Left forelimb (tissue), 1 donor: ENCODE results near the gene GLCE.

Experiments used
- DNase-seq: peaks from one replicate; pipeline ENCODE4 v3.0.0-alpha.2; 2018; ENCODE audit warnings: low spot score

The GLCE gene

DNA sequence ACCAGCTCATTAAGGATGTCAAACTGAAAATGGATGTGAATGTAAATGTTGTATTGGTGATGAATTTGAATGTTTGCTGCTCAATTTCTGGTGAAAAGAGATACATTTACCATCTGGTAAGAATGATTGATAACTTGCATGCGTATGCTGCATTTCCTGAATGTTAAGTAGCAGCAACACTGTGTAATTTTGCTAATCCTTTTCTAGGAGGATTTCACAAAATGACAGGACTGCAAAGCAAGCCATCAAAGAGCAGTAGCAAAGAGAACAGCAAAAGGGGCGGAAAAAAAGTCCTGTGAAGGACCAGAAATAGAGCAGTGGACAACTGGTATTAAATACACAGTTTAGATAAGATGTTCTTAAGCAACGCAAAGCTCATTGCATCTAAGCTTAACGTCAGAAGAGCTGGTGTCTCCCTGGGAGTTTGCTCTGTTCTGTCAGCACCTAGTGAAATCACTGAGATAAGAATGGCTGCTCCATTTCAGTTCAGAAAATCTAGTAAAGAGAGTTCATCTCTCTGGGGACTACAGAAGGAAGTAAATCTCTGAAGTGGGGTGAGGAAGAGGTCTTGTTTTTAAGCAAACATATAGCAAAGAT is 114.7 kb downstream of the GLCE start:
- no peak for DNase-seq

DNA sequence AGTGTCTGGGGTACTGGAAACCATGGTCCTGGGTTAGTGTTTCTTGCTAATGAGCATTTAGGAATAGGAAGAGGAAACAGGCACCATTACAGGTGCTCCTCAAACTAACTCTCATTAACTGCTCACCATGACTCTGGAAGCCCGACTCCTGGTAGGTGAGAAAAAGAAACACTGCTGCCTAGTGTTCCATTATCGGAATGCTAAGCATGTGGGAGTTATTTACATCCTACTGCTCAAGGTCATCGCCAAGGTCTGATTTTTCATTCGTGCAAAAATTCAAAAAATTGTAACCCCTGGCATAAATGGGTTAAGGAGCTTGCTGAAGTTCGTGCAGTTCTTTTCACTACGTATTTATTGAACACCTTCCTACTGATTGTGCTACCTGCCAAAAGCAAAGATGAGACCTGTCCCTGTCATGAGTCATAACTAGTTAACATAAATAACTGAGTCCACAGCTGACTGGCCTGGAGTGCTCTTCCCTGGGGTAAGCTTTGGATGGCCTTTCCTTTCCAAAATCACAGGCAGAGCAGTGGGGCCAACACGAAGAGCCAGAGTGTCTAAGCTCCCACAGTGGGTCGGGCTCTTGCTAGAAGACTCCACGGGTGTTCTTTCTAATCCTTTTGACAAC is 115.6 kb downstream of the GLCE start:
- no peak for DNase-seq

DNA sequence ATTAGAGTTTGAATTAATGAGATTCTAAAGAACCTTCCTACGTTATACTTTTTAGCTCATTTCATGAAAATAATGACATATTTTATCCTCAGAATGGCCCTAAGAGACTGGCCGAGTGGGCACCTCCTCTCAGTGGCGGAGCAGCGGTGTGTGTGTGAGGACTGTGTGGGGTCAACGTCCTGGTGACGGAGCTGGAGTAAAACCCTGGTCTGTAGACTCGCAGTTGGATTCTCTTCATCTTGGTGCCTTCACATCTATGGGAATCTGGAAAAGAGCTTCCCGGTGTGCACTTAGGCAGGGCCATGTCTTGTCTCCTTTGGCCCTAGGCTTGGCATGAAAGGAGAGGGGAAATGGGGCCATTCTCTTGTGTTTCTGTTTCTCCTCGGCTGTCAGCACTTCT is 116.9 kb downstream of the GLCE start:
- no peak for DNase-seq

DNA sequence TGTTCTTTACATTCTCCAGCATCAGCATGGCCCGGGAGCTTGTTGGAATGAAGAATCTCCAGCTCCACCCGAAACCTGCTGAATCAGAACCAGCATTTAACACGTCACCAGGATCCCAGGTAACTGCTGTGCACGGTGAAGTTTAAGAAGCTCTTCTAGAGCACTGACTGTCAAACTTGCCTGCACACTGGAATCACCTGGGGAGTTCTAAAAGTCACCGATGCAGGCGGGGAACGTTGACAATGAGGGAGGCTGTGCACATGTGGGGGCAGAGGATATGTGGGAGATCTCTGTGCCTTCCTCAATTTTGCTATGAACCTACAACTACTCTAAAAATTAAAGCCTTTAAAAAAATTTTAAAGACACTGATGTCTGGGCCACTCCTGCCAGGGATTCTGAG is 119.2 kb downstream of the GLCE start:
- DNase-seq = no peak

DNA sequence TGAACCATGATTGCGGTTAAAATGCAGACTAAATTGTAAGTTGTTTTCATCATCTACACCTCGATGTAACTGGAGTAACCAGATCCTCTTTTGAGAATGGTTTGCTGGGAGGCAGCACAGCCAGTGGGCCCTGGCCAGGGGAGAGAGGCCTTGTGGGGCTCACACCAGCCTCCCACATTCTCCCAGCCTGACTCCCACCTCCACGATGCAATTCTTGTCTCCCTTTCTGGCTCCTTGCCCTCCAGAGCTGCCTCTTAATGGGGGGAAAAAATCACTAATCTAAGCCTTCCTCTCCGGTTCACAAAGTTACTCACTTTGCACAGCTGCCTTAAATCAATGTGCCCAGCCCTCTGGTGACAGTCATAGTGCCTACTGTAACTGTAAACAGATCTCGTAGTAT is 120.3 kb downstream of the GLCE start:
- DNase-seq = no peak

DNA sequence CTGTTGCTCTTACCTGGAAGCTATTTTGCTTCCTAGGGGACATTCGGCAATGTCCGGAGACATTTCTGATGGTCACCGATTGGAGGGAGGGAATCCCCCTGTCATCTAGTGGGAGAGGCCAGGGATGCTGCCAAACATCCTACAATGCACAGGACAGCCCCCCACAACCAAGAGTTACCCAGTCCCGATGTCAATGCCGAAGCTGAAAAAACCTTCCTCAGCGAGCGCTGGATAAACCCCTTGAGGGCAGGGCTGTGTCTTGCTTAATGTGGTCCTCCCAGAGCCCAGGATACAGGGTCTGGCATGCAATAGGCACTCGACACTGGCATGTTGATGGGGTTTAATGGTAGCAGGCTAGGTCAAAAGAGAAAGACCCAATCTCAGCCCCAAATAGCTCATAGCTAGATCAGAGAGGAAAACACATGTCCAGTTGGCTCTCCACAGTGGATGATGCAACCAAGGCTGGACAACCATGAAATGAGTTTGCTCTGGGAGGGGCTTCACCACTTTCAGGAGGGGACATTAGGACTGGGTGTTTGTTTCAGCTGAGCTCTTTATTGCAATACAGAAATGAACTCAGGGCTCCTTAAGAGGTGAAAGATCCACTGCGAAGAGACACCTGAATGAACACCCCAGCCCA is 121.8 kb downstream of the GLCE start:
- DNase-seq = peak; percentile 53

DNA sequence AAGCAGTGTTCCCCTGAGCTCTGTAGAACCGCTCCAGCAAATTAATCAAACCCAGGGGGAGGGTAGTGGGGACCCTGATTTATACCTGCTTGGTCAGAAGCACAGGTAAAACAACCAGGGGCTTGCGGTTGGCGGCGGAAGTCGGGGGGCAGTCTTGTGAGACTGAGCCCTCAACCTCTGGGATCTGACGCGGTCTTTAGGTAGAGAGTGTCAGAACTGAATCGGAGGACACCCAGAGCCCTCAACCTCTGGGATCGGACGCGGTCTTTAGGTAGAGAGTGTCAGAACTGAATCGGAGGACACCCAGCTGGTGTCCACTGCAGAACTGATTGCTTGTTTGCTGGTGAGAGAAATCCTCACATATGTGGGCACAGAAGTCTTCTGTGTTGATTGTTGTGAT is 125.4 kb downstream of the GLCE start:
- peak; percentile 12 for DNase-seq

DNA sequence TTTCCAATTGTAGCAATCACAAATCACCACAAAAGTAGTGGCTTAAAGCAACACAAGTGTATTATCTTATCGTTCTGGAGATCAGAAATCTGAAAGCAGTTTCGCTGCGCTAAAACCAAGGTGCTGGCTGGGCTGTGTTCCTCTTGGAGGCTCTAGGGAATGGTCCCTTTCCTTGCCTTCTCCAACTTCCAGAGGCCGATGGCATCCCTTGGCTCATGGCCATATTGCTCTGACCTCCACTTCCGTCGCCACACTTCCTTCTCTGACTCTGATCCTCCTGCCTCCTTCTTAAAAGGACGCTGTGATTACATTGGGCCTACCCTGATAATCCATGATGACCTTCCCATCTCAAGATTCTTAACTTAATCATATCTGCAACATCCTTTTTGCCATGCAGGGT is 127.6 kb downstream of the GLCE start:
- DNase-seq = peak; percentile 50

DNA sequence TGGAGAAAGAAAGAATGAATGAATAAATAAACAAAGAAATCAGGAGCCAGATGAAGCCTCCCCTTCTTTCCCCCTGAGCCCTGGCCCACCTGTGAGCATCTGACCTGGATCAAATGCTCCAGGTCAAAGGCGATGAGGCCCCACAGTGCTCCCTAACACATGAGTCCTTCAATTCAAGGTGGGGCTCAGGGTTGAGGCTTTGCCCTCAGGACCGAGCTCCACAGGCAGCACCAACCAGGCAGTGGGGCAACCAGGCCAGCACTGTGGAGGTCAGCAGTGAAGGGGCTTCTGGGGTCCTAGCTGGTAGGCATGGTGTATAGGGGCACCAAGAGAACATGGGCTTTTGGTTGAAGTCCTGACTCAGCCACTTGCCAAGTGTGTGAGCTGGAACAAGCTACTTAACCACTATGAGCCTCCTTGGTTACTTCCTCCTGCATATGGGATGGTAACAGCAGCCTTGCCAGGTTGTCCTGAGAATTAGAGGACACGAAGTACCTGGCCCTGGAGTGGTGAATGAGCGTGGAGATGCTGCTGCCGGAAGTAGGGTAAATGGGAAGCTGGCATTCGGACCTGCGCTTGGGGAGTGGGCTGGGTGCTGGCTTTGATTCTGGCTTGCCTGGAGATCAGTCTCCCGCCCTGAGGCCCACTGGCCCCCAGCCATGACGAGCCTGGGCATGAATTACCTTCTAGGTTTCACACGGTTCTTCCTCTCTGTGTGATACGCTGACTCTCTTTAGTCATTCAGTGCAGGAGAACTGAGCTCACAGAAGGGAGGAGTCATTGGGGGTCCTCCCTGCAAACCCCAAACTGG is 128.3 kb downstream of the GLCE start:
- peak; percentile 47 for DNase-seq

DNA sequence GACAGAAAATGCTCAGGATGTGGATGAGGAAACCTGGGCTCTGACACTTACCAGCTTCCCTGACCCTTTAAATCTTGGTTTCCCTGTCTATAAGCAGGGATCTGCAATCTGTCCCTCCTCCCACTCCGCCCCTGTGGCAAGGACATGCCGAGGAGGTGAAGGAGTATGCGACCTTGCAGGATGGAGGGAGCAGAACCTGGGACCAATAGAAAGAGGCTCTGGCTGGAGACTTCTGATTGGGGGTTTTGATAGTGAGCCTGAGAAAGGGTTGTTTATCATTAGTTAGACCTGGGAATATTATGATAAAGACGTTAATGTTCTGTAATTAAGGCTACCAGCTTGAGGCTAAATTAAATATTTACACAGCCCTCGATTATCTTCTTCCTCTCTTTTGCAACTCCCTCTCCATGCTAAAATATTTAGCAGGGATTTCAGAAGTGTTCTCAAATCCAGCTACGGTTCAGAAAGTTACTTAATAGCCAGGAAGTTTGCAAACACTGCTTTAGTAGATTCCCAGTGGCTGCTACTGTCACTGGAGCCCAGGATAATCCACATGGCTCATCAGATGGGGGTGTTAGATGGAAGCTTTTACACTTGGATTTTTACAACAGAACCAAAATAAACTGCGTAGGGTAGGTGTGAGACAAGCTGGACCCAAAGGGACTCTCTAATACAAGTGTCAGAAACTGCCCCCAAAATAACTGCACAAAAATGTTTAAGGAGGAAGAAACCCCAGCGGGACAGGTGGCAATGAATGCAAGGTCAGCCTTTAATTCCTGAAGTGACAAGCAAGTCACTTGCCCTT is 129.1 kb downstream of the GLCE start:
- peak; percentile 15 for DNase-seq

DNA sequence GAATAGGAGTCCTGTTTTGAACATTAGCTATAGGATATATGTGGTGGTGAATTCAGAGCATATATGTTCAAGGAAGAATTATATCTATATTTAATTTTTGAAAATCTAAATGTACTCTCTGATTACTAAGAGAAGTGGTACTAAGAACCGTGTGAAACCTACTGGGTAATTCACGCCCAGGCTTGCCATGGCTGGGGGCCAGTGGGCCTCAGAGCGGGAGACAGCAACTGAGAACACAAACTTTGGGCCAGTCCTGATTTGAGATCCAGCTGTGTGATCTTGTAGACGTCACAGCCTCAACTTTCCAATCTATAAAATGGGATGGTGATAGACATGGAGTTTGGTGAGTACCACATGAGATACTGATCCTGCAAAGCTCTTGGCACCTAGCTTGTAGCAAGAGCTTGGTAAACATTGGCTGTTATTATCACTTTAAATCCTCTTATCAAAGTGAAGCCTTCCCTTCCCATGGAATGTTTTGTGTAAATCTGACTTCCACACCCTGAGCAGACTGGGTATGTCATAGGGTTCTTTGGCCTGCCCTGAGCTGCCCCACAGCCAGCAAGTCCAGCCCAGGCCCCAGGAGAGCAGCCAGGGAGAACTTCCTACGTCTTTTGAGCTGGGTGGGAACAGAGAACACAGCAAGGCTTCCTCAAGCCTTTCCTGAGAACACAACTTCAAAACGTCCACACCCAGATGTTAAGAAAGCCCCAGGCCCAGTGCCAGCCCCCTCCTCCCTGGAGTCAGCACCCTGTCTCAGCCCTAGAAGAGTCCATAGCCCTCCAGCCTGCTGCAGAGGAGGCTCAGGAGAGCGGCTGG is 130.1 kb downstream of the GLCE start:
- DNase-seq = peak; percentile 20

DNA sequence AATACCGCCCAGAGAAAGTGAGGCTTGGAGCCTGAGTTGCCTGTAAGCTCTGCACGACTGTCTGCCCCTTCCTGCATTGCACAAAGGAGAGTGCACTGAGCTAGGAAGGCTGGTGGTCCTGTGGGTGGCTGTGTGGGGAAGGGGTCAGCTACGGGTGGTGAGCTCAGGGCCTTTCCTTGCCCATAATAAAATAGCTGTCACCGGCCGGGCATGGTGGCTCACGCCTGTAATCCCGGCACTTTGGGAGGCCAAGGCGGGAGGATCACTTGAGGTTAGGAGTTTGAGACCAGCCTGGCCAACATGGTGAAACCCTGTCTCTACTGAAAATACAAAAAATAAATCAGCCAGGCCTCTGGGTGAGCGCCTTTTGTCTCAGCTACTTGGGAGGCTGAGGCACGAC is 131.2 kb downstream of the GLCE start:
- DNase-seq = peak; percentile 30

DNA sequence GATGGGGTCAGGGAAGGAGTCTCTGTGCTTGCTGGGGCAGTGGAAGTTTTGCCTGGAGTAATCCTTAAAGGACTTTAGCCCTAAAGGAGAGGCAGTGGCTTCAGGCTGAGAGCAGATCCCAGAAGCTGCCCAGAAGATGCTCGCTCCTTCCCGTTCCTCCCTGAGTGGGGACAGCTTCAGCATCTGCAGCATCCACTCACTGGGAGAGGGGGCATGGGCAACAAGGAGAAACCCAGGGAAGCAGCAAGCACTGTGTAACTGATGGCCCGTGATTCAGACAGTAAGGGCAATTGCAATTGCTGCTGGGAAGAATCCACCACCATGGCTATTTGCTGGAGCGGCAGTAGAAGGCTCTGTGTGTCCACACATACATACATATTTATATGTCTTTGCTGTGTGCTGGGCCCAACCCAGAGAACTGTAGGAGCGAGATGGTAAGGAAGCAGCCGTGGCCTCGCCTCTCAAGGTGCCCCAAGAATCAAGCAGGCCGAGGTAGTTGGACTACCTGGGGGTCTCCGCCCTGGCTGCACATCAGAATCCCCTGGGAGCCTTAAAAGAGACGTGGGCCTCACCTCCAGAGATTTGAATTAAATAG is 132.5 kb downstream of the GLCE start:
- DNase-seq = no peak

DNA sequence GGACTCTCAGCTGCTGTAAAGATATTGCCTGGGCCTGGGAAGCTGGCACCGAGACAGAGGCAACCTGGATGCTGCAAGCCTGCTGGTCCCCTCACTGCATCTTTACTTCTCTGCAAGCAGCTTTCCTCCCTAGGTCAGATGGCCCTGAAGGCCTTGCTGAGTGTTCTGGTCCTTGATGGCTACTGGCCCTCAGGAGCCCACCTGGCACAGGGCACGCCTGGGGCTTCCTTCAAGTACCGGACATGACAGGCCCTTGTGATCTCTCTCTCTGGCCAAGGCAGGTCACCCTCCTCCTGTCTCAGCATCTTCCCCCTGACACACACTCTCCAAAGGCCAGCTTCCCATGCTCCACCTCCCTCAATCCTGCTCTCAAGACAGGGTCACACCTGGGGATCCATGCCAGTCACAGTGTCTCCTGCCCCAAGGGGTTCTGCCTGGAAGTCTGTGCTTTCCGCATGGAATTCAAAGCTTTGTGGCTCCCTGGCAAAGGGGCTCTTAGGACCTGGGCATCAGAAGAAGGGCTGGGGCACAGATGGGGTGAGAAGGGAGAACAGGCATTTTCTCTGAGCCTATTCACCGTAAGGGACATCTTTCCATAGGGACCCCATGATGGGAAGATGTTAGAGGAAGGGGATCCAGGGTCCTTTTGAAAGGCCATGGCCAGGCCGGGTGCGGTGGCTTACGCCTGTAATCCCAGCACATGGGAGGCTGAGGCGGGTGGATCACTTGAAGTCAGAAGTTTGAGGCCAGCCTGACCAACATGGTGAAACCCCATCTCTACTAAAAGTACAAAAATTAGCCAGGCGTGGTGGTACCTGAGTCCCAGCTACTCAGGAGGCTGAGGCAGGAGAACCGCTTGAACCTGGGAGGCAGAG is 133.5 kb downstream of the GLCE start:
- DNase-seq = no peak

DNA sequence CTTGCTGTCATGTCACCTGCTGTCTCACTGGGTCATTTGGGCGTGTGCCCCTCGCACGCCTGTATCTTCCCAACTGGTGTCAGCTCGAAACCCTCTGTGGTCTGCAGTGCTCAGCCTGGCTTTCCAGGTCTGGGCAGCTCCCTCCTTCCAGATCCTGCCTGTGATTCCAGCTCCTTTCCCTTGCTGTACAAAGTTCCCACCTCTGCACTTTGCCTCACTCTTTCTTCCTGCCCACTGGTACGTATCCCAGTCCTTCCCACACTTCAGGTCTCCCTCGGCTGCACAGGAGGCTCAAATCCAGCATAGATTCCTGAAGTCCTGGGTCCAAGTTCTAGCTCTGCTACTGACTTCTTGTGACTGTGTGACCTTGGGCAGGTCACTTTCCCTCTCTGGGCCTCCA is 136.2 kb downstream of the GLCE start:
- DNase-seq = no peak

DNA sequence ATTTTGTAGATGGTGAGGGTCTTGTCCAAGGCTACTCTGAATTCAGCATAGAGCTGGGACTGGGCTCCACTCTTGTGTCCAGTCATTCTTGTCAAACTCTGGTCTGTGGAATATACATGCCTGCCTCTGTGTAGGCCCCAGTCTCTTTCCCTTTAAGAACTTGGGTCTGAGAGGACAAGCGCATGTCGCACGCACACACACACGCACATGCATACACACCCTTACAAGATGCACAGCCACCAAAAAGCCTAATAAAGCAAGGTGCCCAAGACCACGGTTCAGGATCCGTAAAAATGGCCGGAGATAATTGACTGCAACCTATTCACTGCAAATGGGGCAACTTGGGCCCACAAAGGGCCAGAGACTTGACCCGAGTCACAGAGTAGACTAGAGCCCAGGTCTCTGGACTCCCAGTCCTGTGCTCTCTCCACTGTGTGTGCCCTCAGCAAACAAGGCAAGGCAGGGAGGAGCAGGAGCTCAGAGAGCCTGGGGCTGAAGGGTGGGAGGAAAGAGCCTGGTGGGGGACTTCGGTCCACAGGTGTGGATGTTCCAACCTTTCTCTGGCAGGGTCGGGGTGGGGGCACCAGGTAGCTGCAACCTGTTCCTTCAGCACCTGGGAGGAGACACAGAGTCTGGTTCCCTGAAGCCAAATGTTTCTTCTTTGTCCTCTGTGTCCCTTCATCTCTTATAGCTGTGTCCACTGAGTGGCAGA is 137.4 kb downstream of the GLCE start:
- no peak for DNase-seq

DNA sequence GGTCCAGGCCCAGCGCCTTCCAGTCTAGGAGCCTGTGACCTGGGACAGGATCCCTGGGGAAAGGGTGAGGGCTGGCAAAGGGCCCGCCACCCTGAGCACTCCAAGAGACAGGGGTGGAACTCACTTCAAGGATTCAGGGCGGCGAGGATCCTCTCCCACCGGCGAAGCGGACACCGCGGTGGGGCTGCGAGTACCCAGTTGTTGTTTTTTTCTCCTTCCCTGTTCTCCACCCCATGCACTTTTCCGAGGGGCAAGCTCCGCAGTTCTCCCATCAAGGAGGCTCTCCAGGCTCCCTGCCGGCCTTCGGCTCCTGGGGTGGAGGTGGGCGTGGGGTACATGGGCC is 137.9 kb downstream of the GLCE start:
- DNase-seq = no peak

DNA sequence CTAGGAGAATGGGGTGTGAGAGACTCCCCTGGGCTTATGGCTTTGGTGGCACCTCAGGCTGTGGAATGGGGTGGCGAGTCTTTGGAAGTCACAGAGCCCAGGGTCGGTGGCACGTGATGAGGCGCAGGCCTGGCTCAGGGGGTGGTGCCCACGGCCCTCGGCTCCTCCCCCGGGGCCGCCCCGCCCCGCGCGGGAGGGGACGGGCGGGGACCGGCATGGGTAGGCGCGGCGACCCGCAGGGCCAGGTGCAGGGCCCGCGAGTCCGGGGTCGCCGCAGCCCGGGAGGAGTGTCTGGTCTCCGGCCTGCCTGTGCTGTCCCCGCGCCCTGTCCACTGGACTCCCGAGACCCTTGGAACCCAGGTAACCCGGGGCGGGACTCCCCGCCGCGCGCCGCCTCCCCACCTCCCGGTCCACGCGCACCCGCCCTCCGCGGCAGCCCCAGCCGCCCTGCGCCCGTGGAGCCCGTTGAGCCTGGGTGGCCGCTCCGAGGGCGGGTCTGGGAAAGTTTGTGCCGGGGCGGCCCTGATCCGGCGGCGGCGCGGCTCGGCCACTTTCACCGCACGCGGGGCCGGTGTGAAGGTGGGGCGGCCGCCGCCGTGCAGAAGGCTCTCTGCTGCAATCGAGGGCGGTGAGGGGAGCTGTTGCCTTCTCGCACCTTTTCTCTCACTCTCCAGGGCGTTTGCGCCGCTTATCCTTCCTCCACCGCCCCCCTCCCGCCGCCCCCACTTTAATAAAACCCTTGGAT is 138.4 kb downstream of the GLCE start, which contains the start of gene PAQR5:
Gene PAQR5, plus strand, starts transcription at position 216 of the 745 bp plus-strand sequence. CDS start 61,169 bp downstream, outside the sequence.
- DNase-seq = no peak
